GM19328 (cell line): ENCODE results near the gene GRK7.
A peak's percentile ranks its signal among the peaks of the same experiment; 100 is the strongest.

Experiments used
- ATAC-seq: cut with Tn5 transposase; IDR thresholded peaks from one replicate; pipeline ENCODE4 v1.9.1; 2021; ENCODE audit warnings: mild to moderate bottlenecking, moderate library complexity; ENCODE audit not compliant: unreplicated experiment

Gene GRK7, protein sequence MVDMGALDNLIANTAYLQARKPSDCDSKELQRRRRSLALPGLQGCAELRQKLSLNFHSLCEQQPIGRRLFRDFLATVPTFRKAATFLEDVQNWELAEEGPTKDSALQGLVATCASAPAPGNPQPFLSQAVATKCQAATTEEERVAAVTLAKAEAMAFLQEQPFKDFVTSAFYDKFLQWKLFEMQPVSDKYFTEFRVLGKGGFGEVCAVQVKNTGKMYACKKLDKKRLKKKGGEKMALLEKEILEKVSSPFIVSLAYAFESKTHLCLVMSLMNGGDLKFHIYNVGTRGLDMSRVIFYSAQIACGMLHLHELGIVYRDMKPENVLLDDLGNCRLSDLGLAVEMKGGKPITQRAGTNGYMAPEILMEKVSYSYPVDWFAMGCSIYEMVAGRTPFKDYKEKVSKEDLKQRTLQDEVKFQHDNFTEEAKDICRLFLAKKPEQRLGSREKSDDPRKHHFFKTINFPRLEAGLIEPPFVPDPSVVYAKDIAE (N-terminal part only)

DNA sequence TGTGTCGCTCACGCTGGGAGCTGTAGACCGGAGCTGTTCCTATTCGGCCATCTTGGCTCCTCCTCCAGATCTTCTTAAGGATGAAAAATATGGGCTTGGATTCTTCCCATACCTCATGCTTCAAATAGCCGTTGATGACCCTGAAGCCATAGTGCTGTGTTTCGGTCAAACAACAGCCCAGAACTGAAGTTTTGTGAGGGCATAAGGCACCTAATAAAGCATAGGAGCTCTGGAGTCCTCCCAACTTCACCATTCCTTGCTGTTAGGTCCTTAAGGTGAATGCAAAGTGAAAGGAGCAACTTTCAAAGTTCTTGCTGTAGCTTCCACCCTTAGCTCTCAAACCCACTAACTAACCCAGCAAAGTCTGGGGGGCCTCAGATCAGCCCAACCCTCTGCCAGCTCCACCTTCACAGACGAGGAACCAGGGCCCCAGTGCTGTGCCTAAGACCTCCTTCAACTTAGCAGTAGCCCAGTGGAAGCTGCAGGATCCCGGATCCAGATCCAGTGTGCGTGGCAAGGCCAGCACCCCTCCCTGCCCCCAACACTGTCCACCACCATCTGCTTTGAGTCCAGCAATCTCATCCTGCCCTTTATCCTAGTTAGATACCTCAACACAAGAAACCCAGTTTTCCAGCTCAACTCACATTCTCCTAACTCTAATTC is at the start of gene GRK7:
TSS of gene GRK7 (plus strand) at position 321 of the 663 bp plus-strand sequence. CDS start 14,877 bp downstream, outside the sequence.
- ATAC-seq = no peak

- ATAC-seq = no peak
Measured at GRCh38 chr3:141714671-141715070, 48.5 kb upstream of the GRK7 start.

DNA sequence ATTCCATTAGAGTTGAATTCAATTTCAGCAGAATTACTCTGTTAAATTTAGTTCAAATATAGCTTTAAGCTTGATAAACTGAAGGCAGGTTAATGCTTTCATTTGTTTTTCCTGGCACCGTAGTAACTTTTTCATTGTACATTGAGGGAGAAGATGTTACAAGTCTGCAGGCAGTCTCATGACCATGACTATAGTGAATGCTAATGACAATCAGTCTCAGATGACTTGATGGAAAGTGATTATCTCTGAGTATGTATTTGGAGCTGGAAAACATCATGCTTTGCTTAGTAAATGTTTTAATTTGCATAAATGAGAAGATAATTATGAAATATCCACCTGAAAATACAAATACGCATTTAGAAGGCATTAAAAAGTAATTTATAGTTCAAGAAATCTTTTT is 41.1 kb upstream of the GRK7 start:
- no peak for ATAC-seq

GRCh38 chr3:141722648-141723047 is 40.6 kb upstream of the GRK7 start:
- no peak for ATAC-seq

- ATAC-seq = no peak
Measured at GRCh38 chr3:141723255-141723654, 40.0 kb upstream of the GRK7 start.

- ATAC-seq = no peak
Measured at GRCh38 chr3:141724186-141724585, 39.0 kb upstream of the GRK7 start.

- no peak for ATAC-seq
Measured at GRCh38 chr3:141725036-141725435, 38.2 kb upstream of the GRK7 start.

- no peak for ATAC-seq
Measured at GRCh38 chr3:141726483-141726882, 36.7 kb upstream of the GRK7 start.

GRCh38 chr3:141728355-141728892 is 34.8 kb upstream of the GRK7 start:
- no peak for ATAC-seq

DNA sequence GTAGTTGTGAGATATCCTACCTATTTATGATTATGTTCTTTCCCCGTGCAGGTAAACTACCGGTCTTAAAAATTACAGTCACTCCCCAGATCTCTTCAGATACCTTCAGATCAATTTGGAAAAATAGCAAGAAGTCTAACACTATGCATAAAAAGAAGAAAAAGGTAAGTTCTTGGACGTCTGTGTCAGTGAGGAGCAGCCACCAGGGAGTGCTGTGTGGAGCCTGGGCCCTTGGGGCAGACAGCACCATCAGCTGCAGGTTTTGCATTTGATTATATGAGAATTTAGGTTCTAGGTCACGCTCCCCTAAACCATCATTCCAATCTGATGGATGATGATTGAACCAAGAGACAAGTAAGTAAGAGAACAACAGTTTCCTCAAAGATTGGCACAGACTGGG is 34.0 kb upstream of the GRK7 start:
- ATAC-seq = no peak

DNA sequence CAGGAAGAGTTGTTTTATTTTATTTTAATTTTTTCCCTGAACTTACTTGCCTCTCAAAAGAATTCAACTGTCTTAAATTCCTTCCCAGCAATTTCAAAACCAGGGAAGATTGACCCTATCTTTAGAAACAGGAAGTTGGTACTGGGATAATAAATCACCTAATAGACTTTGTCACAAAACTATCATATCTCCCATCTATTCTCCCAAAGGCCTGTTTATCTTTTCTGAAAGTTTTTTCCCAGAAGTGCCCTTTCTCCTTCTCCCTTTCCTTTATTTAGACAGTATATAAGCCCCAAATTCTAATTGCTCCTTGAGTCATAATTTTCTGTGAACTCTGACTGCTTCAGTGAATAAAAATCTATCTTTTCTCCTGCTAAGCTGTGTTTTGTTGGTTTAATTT is 28.0 kb upstream of the GRK7 start:
- ATAC-seq = no peak

GRCh38 chr3:141735770-141736465 is 27.3 kb upstream of the GRK7 start:
- no peak for ATAC-seq

DNA sequence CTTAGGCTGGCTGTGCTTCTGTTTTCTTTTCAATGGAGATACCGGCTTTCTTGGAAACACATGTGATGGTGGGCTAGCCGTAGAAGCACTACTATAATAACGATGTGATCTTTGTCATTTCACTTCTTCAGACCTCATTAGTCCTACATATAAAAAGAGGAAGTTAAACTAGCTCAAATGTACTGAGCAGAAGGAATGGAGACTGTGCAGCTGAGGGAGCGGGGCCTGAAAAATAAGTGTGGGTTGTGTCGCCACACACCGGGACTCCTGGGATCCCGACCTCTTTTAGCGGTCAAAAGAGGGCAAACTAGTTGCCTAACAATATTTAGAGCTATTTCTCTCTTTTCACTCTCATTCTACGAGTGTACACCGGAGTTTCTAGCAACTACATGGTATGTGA is 26.1 kb upstream of the GRK7 start:
- no peak for ATAC-seq

GRCh38 chr3:141737678-141738021 is 25.6 kb upstream of the GRK7 start:
- ATAC-seq = no peak

- peak; percentile 96 for ATAC-seq
Measured at GRCh38 chr3:141738022-141738890, 25.0 kb upstream of the GRK7 start, which contains the start of gene RNF7. TSS of gene RNF7 (plus strand) at chr3:141738298. CDS start at chr3:141738342, 44 bp downstream.

DNA sequence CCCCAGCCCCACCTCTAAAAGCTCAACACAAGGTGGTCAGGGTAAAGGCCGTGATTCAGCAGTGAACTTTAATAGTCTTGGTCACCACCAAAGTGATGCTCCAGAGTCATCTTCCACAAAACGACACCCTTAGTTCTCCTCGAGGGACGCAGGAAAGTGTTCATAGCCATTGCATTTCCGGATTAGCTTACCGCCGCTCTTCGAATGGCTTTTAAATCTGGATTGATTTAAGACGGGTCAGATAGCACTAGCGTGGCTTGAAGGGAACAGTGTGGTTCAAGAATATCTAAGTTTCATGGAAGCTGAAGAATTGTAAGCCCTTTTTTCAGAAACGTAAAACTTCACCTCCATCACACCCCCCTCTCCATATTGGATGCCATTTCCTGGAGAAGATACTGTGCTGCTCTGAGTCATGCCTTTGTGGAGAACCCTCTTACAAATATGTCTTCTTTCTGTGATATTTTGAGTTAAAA is 24.3 kb upstream of the GRK7 start:
- no peak for ATAC-seq

- no peak for ATAC-seq
Measured at GRCh38 chr3:141739731-141740130, 23.5 kb upstream of the GRK7 start.

- no peak for ATAC-seq
Measured at GRCh38 chr3:141740349-141740748, 22.9 kb upstream of the GRK7 start.

DNA sequence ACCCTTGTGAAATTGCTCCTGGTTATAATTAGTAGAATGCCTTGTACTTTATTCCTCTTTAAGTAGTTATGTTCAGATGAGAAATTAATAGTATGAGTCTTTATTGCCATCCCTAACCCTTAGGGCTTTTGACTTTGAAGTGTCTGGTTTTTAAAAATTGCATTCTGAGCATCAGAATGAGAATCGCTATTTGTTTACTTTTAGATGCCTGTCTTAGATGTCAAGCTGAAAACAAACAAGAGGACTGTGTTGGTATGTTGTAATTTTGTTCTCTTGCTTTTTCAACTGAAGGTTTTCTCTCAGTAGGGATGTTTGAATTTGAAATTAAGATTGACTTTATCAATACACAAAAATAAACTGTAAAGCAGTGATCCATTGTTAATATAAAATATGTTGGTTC is 19.9 kb upstream of the GRK7 start:
- no peak for ATAC-seq

- ATAC-seq = no peak
Measured at GRCh38 chr3:141746962-141747361, 16.2 kb upstream of the GRK7 start.
